Stomach (tissue), 4 donors: ENCODE data around the gene IGSF3.

Experiments
- POLR2A ChIP-seq, 4 donors: fragments of 450-650 bp; IDR thresholded peaks; one replicate each; pipeline ENCODE4 v1.6.1; 2016; ENCODE audit warnings: antibody characterized with exemption in 4 of 4, control low read depth in 2 of 4, mild to moderate bottlenecking in 1 of 4, moderate library complexity in 1 of 4
- POLR2AphosphoS5 ChIP-seq, 3 donors: sonication (generic); formaldehyde crosslinking; IDR thresholded peaks; one replicate each; pipeline ENCODE4 v1.6.1; 2016; ENCODE audit warnings: antibody characterized with exemption in 3 of 3
- TF ChIP-seq, protein P1 (sequence below), 7 experiments: fragments of 450-650 bp in 4 of 7; fragments of 200-600 bp in 3 of 7; sonication (generic) in 3 of 7; IDR thresholded peaks; one replicate each; pipeline ENCODE4 v1.5.1; 2016 to 2019; ENCODE audit warnings: antibody characterized with exemption in 7 of 7, control low read depth in 2 of 7, mild to moderate bottlenecking in 1 of 7

DNA sequence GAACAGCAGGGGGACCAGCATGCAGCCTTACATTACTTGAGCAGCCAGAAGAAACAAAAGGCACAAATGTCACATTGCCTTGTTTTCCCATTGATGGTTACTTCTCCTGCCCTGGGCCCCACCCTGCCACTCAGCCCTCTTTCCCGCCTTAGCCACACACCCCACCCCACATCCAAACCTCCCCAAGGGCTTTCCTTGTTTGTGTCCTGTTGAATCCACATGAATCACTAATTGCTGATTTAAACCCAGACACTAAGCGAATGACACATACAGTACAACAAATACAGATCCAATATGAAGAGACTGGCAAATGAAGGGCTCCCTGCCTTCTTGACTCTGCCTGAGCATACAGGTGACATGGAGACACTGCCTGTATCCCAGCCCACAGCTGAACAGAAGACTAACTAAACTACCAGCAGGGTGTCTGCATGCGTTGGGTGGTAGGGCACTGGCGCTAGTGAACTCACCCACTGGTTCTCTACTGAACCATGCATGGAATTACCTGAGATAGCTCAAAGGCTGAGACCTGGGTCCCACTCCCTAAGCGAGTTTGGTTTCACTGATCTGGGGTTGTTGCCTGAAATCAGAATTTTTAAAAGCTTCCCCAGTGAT lies 3.1 kb downstream of the IGSF3 start:
- TF ChIP-seq, protein P1, sequence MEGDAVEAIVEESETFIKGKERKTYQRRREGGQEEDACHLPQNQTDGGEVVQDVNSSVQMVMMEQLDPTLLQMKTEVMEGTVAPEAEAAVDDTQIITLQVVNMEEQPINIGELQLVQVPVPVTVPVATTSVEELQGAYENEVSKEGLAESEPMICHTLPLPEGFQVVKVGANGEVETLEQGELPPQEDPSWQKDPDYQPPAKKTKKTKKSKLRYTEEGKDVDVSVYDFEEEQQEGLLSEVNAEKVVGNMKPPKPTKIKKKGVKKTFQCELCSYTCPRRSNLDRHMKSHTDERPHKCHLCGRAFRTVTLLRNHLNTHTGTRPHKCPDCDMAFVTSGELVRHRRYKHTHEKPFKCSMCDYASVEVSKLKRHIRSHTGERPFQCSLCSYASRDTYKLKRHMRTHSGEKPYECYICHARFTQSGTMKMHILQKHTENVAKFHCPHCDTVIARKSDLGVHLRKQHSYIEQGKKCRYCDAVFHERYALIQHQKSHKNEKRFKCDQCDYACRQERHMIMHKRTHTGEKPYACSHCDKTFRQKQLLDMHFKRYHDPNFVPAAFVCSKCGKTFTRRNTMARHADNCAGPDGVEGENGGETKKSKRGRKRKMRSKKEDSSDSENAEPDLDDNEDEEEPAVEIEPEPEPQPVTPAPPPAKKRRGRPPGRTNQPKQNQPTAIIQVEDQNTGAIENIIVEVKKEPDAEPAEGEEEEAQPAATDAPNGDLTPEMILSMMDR (IDR thresholded peaks at IDR 0.05): no peak
- no peak for TF ChIP-seq POLR2AphosphoS5 (IDR thresholded peaks at IDR 0.05)
- no peak for TF ChIP-seq POLR2A (IDR thresholded peaks at IDR 0.05)
